ENCODE measurements around the gene GBX2. TPM values are rescaled to one million over a fixed set of nuclear protein-coding genes. Genes with fewer than 3 reads are reported as not detected.
A peak's percentile ranks its signal among the peaks of the same experiment; 100 is the strongest.

The GBX2 gene
- total and polyA plus RNA-seq, 2 of the 8 experiments (the other 6 are each of a cell fraction or from before 2014, with no cell fraction given) = 0.38 to 0.89 TPM

- TF ChIP-seq CHD7 (IDR thresholded peaks at IDR 0.05; ENCODE audit: insufficient replicate concordance, low read length) (no peak), TAF7 (optimal IDR thresholded peaks at IDR 0.05; ENCODE audit: borderline replicate concordance, low read depth, low read length) (no peak), GTF2F1 (IDR thresholded peaks at IDR 0.05; ENCODE audit: borderline replicate concordance, low read depth, low read length) (no peak), TCF12 (IDR thresholded peaks at IDR 0.05; ENCODE audit: low read depth, low read length) (no peak), HDAC2 (IDR thresholded peaks at IDR 0.05; ENCODE audit: borderline replicate concordance in 1 of 2, low read depth in 2 of 2, low read length in 2 of 2) (peak in 1 of 2 experiments; percentile 92; a peak in 1 of 4 replicates), USF2 (IDR thresholded peaks at IDR 0.05; ENCODE audit: low read length) (no peak), RBBP5 (IDR thresholded peaks at IDR 0.05; ENCODE audit: borderline replicate concordance, low read depth, low read length) (peak; percentile 48; the same call in 1 of the 2 replicates)
Observed at GRCh38 chr2:236177967-236178889, 10.0 kb upstream of the GBX2 start (continued).

All from H1 (cell line).